Measurements from ENCODE around the gene TBC1D21.
"Not testable (repeated sequence)": the region's sequence is repeated elsewhere in the genome, so short reads cannot be mapped to it uniquely, and the experiment has no call there.

TBC1D21 gene

DNA sequence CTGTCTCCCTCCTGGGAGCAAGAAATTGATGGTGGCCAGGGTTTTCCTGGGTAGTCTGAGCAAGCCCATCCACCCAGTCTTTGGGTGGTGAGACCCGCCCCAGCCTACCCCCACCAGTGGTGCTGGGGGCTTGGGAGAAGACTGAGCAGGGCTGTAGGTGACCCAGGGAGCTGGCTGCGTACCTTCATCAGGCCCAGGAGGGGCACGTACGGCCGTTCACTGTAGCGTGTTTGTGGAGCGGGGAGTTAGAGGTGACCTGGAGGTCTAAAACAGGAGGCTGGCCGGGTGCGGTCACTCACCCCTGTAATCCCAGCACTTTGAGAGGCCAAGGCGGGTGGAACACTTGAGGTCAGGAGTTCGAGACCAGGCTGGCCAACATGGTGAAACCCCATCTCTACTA is 64.4 kb downstream of the TBC1D21 start:
- no peak for DNase-seq (ENCODE audit: insufficient read length, low spot score)
- TF ChIP-seq POU2F2 (IDR thresholded peaks at IDR 0.05; ENCODE audit: low read depth, low read length): no peak

DNA sequence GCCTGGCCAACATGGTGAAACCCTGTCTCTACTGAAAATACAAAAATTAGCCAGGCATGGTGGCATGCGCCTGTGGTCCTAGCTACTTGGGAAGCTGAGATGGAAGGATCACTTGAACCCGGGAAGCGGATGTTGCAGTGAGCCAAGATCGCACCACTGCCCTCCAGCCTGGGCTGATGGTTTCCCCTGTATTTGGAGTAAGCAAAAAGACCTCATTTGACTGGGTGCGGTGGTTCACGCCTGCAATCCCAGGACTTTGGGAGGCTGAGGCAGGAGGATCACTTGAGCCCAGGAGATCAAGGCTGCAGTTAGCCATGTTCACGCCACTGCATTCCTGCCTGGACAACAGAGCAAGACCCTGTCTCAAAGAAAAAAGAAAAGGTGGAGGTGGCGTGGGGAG is 65.2 kb downstream of the TBC1D21 start:
- DNase-seq (ENCODE audit: insufficient read length, low spot score); FAIRE-seq: not testable (repeated sequence)

More for the DNA sequence above, 64.4 kb downstream of the TBC1D21 start:
- no peak for FAIRE-seq
